Gastrocnemius medialis (tissue), 4 donors: ENCODE measurements around the gene TANGO6.

Experiments
- POLR2A ChIP-seq, 2 donors: fragments of 450-650 bp; IDR thresholded peaks; one replicate each; pipeline ENCODE4 v1.6.1; 2017; ENCODE audit warnings: antibody characterized with exemption in 2 of 2, mild to moderate bottlenecking in 2 of 2, moderate library complexity in 2 of 2
- TF ChIP-seq, protein P1 (sequence below), 5 experiments: fragments of 450-650 bp in 3 of 5; fragments of 200-600 bp in 2 of 5; sonication (generic) in 2 of 5; IDR thresholded peaks in 4 of 5; conservative IDR thresholded peaks in 1 of 5; 1 replicate in 4 of 5; 2 replicates in 1 of 5; pipeline ENCODE4 v1.5.1; 2016 to 2019; ENCODE audit warnings: antibody characterized with exemption in 5 of 5, mild to moderate bottlenecking in 3 of 5, moderate library complexity in 3 of 5

DNA sequence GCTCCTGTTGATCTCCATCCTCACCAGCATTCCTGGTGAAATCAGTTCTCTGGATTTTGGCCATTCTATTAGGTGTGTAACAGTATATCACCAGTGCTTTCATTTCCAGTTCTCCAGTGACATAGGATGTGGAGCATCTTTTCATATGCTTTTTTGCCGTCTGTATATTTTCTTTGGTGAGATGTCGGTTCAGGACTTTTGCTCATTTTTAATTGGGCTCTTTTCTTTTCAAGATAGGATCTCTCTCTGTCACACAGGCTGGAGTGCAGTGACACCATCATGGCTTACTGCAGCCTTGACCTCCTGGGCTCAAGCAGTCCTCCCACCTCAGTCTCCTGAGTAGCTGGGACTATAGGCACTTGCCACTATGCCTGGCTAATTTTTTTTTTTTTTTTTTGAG, 74.2 kb downstream of the TANGO6 start:
- TF ChIP-seq, protein P1, sequence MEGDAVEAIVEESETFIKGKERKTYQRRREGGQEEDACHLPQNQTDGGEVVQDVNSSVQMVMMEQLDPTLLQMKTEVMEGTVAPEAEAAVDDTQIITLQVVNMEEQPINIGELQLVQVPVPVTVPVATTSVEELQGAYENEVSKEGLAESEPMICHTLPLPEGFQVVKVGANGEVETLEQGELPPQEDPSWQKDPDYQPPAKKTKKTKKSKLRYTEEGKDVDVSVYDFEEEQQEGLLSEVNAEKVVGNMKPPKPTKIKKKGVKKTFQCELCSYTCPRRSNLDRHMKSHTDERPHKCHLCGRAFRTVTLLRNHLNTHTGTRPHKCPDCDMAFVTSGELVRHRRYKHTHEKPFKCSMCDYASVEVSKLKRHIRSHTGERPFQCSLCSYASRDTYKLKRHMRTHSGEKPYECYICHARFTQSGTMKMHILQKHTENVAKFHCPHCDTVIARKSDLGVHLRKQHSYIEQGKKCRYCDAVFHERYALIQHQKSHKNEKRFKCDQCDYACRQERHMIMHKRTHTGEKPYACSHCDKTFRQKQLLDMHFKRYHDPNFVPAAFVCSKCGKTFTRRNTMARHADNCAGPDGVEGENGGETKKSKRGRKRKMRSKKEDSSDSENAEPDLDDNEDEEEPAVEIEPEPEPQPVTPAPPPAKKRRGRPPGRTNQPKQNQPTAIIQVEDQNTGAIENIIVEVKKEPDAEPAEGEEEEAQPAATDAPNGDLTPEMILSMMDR (IDR thresholded peaks at IDR 0.05 in 4 of 5, conservative IDR thresholded peaks at IDR 0.05 in 1 of 5): no peak
- no peak for TF ChIP-seq POLR2A (IDR thresholded peaks at IDR 0.05)
